SK-N-SH (cell line): ENCODE measurements around the gene CBFA2T2. TPM values are rescaled to one million over a fixed set of nuclear protein-coding genes. Genes with fewer than 3 reads are reported as not detected.

Source experiments
- CTCF ChIA-PET: fragments of 300-600, 350-600 bp; formaldehyde crosslinking; extraction: SDS; loops from one replicate; lab custom pipeline; 2021; lab: Yijun Ruan, JAX
- POLR2A ChIA-PET: fragments of 350-600 bp; sonication (Branson Sonifier 250); formaldehyde crosslinking; extraction: SDS; loops from one replicate; lab custom pipeline; 2020; ENCODE audit warnings: antibody characterized with exemption, inconsistent platforms; lab: Yijun Ruan, JAX
- DNase-seq: peaks from one replicate; pipeline ENCODE4 v3.0.0; 2012
- H2AFZ ChIP-seq: fragments of 200-600 bp; sonication (generic); 2 replicates; pipeline ENCODE4 v1.8.1; 2016; ENCODE audit warnings: antibody characterized with exemption, mild to moderate bottlenecking, low read depth
- H3F3A ChIP-seq: fragments of 200-600 bp; sonication (generic); replicated peaks from 2 replicates; pipeline ENCODE3; 2016; ENCODE audit warnings: antibody characterized with exemption, mild to moderate bottlenecking; ENCODE audit not compliant: insufficient read depth
- H3K27ac ChIP-seq, 2 experiments: fragments of 200-500 bp in 1 of 2; fragments of 200-600 bp in 1 of 2; sonication (Bioruptor generic) in 1 of 2; sonication (generic), shearing (Covaris generic) in 1 of 2; 2 replicates each; pipeline versions ENCODE4 v1.5.1 to v1.6.1; 2014 to 2016; ENCODE audit warnings: low read depth in 2 of 2, inconsistent platforms in 1 of 2, low read length in 1 of 2, mild to moderate bottlenecking in 1 of 2, mixed read lengths in 1 of 2
- H3K27me3 ChIP-seq: fragments of 200-600 bp; sonication (generic), shearing (Covaris generic); 2 replicates; pipeline ENCODE4 v1.6.1; 2016; ENCODE audit warnings: mixed run types; ENCODE audit not compliant: insufficient read depth
- H3K36me3 ChIP-seq, 2 experiments: fragments of 200-500 bp in 1 of 2; fragments of 200-600 bp in 1 of 2; sonication (Bioruptor generic) in 1 of 2; sonication (generic) in 1 of 2; replicated peaks in 1 of 2; 2 replicates each; pipeline versions ENCODE3 to v1.5.1; 2014 to 2016; ENCODE audit warnings: low read length in 1 of 2, mild to moderate bottlenecking in 1 of 2; ENCODE audit not compliant: insufficient read depth in 2 of 2, control insufficient read depth in 1 of 2
- H3K4me1 ChIP-seq, 2 experiments: fragments of 200-500 bp in 1 of 2; fragments of 200-600 bp in 1 of 2; sonication (Bioruptor generic) in 1 of 2; sonication (generic), shearing (Covaris generic) in 1 of 2; 2 replicates each; pipeline versions ENCODE4 v1.5.1 to v1.6.1; 2014 to 2016; ENCODE audit warnings: low read depth in 1 of 2, low read length in 1 of 2, mixed run types in 1 of 2; ENCODE audit not compliant: insufficient read depth in 2 of 2, control insufficient read depth in 1 of 2
- H3K4me2 ChIP-seq: fragments of 200-600 bp; sonication (generic), shearing (Covaris generic); 2 replicates; pipeline ENCODE4 v1.6.1; 2017; ENCODE audit warnings: mixed run types
- H3K4me3 ChIP-seq, 2 experiments: fragments of 200-500 bp in 1 of 2; fragments of 200-600 bp in 1 of 2; sonication (Bioruptor generic) in 1 of 2; sonication (generic), shearing (Covaris generic) in 1 of 2; 2 replicates each; pipeline versions ENCODE4 v1.5.1 to v1.8.1; 2014 to 2016; ENCODE audit warnings: low read depth in 2 of 2, inconsistent platforms in 1 of 2, low read length in 1 of 2, mild to moderate bottlenecking in 1 of 2, mixed read lengths in 1 of 2, moderate library complexity in 1 of 2
- H3K79me2 ChIP-seq: fragments of 200-600 bp; sonication (generic); 2 replicates; pipeline ENCODE4 v1.8.1; 2017; ENCODE audit warnings: mild to moderate bottlenecking; ENCODE audit not compliant: insufficient read depth
- H3K9ac ChIP-seq: fragments of 200-600 bp; sonication (generic); 2 replicates; pipeline ENCODE4 v1.6.1; 2017; ENCODE audit warnings: mixed run types
- H3K9me2 ChIP-seq: fragments of 200-600 bp; sonication (generic); 2 replicates; pipeline ENCODE4 v1.6.1; 2017; ENCODE audit warnings: mixed run types
- H3K9me3 ChIP-seq: fragments of 200-600 bp; sonication (generic); 2 replicates; pipeline ENCODE4 v1.6.1; 2017; ENCODE audit warnings: mixed run types, mild to moderate bottlenecking, moderate library complexity
- H4K20me1 ChIP-seq: fragments of 200-600 bp; sonication (generic); 2 replicates; pipeline ENCODE4 v1.6.1; 2017; ENCODE audit warnings: mild to moderate bottlenecking, mixed run types; ENCODE audit not compliant: insufficient read depth
- CTCF ChIP-seq: fragments of 200-600 bp; sonication (generic); IDR thresholded peaks from 2 replicates; pipeline ENCODE4 v1.6.1; 2017; ENCODE audit warnings: antibody characterized with exemption, mild to moderate bottlenecking, moderate library complexity
- ELF1 ChIP-seq: IDR thresholded peaks from 2 replicates; pipeline ENCODE4 v1.4.0; 2012
- FOXJ3 ChIP-seq: sonication (generic); formaldehyde crosslinking; IDR thresholded peaks from 2 replicates; pipeline ENCODE4 v1.5.1; 2020; ENCODE audit warnings: mild to moderate bottlenecking, missing genetic modification reagents
- IRF3 ChIP-seq: fragments of 150-350 bp; IDR thresholded peaks from 2 replicates; pipeline ENCODE4 v1.6.1; 2016; ENCODE audit warnings: mild to moderate bottlenecking, low read depth, low read length
- MAX ChIP-seq: IDR thresholded peaks from 2 replicates; pipeline ENCODE4 v1.4.0; 2012; ENCODE audit warnings: low read depth
- POLR2AphosphoS5 ChIP-seq: IDR thresholded peaks from 2 replicates; pipeline ENCODE4 v1.6.1; 2012; ENCODE audit warnings: low read depth, low read length
- RAD21 ChIP-seq: IDR thresholded peaks from 2 replicates; pipeline ENCODE4 v1.6.1; 2012; ENCODE audit warnings: mild to moderate bottlenecking, low read length
- RCOR1 ChIP-seq: fragments of 150-350 bp; IDR thresholded peaks from 2 replicates; pipeline ENCODE4 v1.6.1; 2017; ENCODE audit warnings: antibody characterized with exemption, low read length
- REST ChIP-seq: IDR thresholded peaks from 2 replicates; pipeline ENCODE4 v1.6.1; 2012; ENCODE audit warnings: mild to moderate bottlenecking, low read depth, low read length, moderate library complexity
- TCF12 ChIP-seq: IDR thresholded peaks from 2 replicates; pipeline ENCODE4 v1.4.0; 2012
- USF2 ChIP-seq: fragments of 150-350 bp; IDR thresholded peaks from 2 replicates; pipeline ENCODE4 v1.6.1; 2017; ENCODE audit warnings: antibody characterized with exemption, low read length, low read depth, borderline replicate concordance
- WGBS: methylation state at CpG from one replicate; pipeline ENCODE4 v1.1.6; 2017; ENCODE audit warnings: low lambda C conversion rate; 5-methylcytosine and 5-hydroxymethylcytosine counted together
- polyA plus RNA-seq, 3 experiments: library from polyadenylated mRNA; depleted of rRNA; stranded (reverse); fragments of >200 nt; gene quantifications; 2 replicates each; pipeline ENCODE4 v1.2.3, GENCODE V29; 2012

CBFA2T2 gene
- polyA plus RNA-seq, 1 of the 3 experiments (the other 2 are of a cell fraction) = 11.0 TPM

GRCh38 chr20:33636776-33637175 is 146.9 kb downstream of the CBFA2T2 start:
- Histone ChIP-seq H3K4me1 (no peaks in the 10 kb centered on the region; a peak in 1 of 4 replicates), H3K9me2 (no peaks in the 10 kb centered on the region), H4K20me1 (no peaks in the 10 kb centered on the region), H3K36me3 (peaks cover 23 to 35% of the 10 kb centered on the region in 2 experiments), H3K27me3 (no peaks in the 10 kb centered on the region), H3K4me2 (no peak overlapping the region), H3F3A (peaks cover 5% of the 10 kb centered on the region), H2AFZ (no peak overlapping the region), H3K9ac (no peak overlapping the region)
- ChIA-PET POLR2A (interaction anchor here (0.6 kb wide), 1 partner anchor 147 kb away, joined by 4 read pairs; the partner anchor contains the start of gene CBFA2T2), CTCF (no interaction called here)
- TF ChIP-seq POLR2AphosphoS5 (no peak), REST (no peak), IRF3 (no peak), FOXJ3 (CRISPR knock-in tag) (no peak), TCF12 (no peak), RAD21 (no peak), CTCF (no peak), RCOR1 (no peak)
- TF ChIP-seq, all 33 proteins: peak for 0
- no peak for DNase-seq
- Histone ChIP-seq H3K27ac (no peak overlapping the region), H3K9me3 (no peaks in the 10 kb centered on the region), H3K79me2 (no peaks in the 10 kb centered on the region), H3K4me3 (no peak overlapping the region)
- 100% methylated on average over 1 of the region's 1 CpG for WGBS

GRCh38 chr20:33640287-33640686 is 150.4 kb downstream of the CBFA2T2 start:
- no peaks in the 10 kb centered on the region for H3K9me3 ChIP-seq
- H3F3A ChIP-seq = no peaks in the 10 kb centered on the region
- no peak for TF ChIP-seq MAX
- TF ChIP-seq USF2 = no peak
- no peak for TF ChIP-seq POLR2AphosphoS5
- no peak for TF ChIP-seq ELF1
- H4K20me1 ChIP-seq = no peaks in the 10 kb centered on the region
- H3K79me2 ChIP-seq = no peaks in the 10 kb centered on the region
- POLR2A ChIA-PET = interaction anchor here (1.1 kb wide), 1 partner anchor 13 kb away, joined by 3 read pairs; no protein-coding TSS in a partner anchor
- no peak overlapping the region for H2AFZ ChIP-seq
- no peak overlapping the region for H3K4me2 ChIP-seq
- WGBS = 89% methylated on average over 13 of the region's 13 CpGs
- H3K9me2 ChIP-seq = no peaks in the 10 kb centered on the region
- no peaks in the 10 kb centered on the region for H3K27me3 ChIP-seq
- peaks cover 19 to 45% of the 10 kb centered on the region in 2 experiments for H3K36me3 ChIP-seq
- H3K4me3 ChIP-seq = no peak overlapping the region
- no peak for DNase-seq
- no peak overlapping the region for H3K27ac ChIP-seq
- H3K4me1 ChIP-seq = peaks cover 0 to 5% of the 10 kb centered on the region in 2 experiments; a peak in 1 of 4 replicates
- no peak overlapping the region for H3K9ac ChIP-seq
- CTCF ChIA-PET = interaction anchor here (0.7 to 1.0 kb wide), 2 partner anchors 183 to 308 kb away, joined by 3 read pairs; no protein-coding TSS in a partner anchor
